GM18873 (cell line): Measurements from ENCODE around the gene ATXN7L1.

ENCODE experiments used
- ATAC-seq: cut with Tn5 transposase; IDR thresholded peaks from one replicate; pipeline ENCODE4 v1.9.1; 2021; ENCODE audit warnings: mild to moderate bottlenecking, moderate library complexity, moderate number of reproducible peaks; ENCODE audit not compliant: unreplicated experiment, low FRiP score

The ATXN7L1 gene

GRCh38 chr7:105638334-105638733 lies 238.1 kb downstream of the ATXN7L1 start:
- ATAC-seq: no peak

DNA sequence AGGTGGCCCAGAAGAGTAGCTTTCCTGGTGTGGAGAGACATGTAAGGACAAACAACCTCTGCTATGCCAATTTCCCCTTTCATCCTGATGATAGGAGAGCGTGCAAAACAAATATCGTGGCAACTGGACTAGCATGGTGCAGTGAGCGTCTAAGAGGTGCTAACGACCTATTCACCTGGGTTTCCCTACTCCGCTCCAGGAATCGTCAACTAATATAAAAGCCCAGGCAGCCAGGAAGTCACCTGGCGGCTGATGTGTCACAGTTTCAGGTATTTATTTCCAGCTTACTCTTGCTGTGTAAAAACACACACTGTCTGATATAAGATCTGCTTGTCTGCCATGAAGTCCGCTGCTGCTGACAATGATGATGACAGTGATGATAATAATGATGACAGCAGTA lies 238.6 kb downstream of the ATXN7L1 start:
- no peak for ATAC-seq

DNA sequence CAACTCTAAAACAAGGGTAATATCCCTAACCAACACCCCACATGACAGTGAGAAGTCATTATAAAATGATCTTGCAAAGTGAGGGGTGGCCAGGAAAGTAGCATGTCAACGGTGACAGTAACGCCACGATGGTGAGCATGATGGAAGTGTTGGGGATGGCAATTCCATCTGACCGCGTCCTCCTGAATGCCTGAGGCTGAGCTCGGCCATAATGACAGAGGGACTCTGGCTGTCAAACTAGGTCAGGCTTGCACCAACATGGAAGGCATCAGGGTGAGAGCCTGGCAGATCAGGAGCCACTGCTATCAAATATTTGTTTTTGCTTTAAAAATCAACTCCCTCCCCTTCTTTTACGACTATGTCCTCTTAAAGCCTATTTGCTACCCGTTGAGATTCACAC lies 239.4 kb downstream of the ATXN7L1 start:
- ATAC-seq: no peak

DNA sequence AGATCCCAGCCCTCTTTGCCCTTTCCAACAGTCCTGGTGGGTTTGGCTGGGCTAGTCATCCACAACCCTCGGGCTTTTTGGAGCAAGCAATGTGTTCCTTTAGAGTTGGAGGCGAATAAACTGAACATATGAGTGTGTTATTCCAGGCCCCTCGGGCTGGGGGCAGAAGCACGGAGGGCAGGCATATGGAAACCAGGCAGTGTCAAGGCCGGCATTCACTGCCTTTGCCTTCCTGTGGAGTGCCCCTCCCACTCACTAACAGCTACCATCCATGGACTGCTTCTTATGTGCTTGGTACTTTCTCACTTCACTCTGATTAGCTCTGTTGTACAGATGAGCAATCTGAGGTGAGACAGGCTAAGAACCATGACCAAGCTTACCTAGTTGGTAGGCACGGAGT lies 241.2 kb downstream of the ATXN7L1 start:
- ATAC-seq: no peak

GRCh38 chr7:105625986-105626385 lies 250.4 kb downstream of the ATXN7L1 start:
- no peak for ATAC-seq

DNA sequence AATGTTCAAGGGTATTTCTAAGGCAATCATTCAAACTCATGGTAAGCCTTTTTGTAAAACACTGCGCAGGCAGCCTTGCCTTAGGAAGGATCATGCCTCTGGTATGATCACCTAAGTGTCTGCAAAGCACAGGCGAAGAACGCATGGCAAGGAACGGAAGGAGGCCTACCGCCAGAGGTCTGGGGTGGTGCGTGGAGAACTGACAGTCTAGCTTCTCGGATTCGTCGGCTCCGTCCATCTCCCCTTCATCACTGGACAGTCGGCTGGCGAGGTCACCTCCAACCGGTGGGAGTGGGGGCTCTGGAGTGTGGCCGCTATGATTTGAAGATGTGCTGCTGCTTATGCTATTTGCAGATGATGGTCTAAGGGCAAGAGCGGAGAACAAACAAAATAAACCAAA lies 252.5 kb downstream of the ATXN7L1 start:
- no peak for ATAC-seq

GRCh38 chr7:105623378-105623777 lies 253.0 kb downstream of the ATXN7L1 start:
- no peak for ATAC-seq

DNA sequence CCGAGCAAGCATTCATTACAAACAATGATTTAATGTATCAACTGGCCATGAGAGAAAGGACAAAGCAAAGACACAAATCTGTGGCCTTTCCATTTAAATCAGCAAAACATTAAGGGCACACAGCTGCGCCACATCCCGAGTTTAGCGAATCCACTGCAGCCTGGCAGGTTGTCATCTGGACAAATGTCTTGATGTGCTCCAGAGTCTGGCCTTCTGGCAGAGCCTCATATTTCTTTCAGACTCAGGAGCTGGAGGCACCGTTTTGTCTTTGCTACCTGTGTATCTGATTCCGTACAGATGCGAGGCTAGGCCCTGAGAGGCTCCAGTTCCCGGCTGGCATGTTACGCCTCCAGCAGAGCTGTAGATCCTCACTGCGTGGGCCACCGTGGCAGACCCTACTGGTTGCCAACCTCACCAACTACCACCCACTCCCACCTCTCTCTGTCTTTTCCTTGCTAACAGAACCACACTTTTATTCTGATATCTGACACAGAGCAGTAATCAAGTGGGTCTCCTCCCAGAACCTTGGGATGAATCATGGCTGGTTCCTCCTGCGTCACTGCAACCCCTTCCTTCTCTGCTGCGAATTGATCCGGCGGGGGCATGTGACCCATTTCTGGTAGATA lies 254.2 kb downstream of the ATXN7L1 start:
- no peak for ATAC-seq

DNA sequence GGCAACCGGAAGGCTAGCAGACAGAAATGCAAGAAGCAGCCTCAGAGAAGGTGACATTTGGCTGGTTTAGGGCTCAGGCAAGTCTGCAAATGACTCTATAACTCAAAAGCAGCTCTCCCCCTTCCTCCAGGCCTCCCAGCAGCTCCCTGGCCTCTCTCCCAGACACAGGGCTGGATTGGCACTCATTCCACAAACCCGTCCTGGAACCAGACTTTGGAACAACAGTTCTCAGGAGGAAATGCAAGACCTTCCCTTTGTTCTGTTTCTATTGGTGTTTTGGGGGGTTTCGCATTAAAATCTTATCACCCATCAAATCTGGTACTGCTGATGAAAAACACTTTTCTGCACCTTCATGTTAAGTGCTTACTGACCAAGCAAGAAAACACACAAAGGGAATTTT lies 254.8 kb downstream of the ATXN7L1 start:
- no peak for ATAC-seq

- no peak for ATAC-seq
Observed at GRCh38 chr7:105621176-105621575, 255.2 kb downstream of the ATXN7L1 start.

DNA sequence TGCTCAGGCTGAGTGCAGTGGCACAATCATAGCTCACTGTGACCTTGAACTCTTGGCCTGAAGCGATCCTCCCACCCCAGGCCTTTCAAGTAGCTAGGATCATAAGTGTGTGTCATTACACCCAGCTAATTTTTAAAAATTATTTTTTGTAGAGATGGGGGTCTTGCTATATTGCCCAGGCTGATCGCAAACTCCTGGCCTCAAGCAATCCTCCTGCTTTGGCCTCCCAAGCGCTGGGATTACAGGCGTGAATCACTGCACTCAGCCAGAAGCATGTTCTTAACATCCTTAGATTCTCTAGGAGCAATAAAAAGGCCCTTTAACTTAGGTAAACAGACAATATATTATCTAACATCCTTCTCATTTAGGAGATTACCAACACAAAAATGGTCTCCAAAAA lies 256.8 kb downstream of the ATXN7L1 start:
- ATAC-seq: no peak

DNA sequence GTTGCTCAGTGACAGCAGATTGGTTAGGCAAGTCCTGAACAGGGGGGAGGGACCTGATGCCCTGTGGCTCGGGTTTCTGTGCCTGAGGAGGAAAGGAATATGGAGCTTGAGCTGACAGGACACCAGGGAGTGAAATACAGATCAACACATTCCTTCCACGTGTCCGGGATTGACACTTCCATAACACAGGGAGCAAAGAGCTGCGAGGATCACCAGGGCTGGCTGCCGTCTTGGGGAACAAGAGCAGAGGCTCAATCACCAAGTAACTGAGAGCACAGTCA lies 258.4 kb downstream of the ATXN7L1 start:
- ATAC-seq: no peak

DNA sequence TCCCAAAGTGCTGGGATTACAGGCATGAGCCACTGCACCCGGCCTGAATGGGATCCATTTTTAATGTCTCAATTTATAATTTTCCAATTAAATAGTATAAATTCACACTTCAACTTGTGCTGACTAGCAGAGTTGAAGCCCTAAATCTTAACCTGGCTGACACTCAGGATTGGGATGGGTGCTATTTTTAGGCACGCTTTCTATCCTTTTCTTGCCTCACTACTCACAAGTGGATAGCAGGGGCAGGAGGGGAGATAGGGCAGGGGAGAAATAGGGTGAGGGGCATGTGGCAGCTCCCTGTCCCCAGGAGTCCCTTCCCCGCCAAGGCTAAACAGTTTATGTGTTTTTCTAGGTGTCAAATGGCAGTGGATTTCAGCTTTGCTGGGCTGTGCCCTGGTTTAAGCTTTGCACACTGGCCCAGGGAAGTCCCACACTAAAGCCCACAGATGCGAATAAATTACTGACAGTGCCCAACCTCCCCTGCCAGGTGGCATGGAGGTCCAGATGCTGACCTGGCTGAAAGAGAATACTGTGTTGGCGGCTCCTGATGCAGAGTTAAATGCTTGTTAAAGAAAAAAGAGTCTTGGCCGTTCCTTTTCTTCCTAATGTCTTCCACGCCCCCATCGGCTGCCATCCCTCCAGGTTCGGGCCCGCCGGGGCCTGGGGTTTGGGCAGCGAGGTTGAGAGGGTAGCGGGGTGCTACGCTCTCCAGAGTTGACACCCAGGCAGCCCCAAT lies 259.0 kb downstream of the ATXN7L1 start:
- ATAC-seq: no peak

DNA sequence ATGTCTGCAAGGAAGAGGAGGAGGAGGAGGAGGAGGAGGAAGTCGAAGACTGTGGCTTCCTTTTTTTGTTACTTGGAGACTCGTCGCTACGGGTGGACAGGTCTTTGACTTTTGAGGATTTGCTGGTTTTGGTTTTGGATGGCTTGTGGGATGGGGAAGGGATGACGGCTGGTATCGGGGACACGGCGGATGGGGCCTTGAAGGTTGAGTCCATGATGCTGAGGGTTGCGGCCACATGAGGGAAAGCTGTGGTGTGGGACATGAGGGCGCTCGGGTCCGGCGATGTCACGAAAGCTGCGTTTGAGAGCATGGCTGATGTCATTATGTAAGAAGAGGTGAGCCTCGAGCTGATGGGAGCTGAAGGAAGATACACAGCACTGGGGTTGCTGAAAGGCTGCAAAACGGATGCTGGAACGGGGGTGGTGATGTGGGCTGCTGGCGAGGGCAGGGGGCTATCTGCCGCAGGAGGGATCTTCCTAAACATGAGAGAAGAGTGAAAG lies 262.0 kb downstream of the ATXN7L1 start:
- ATAC-seq: no peak

- ATAC-seq: no peak
Observed at GRCh38 chr7:105613611-105614330, 262.6 kb downstream of the ATXN7L1 start.

DNA sequence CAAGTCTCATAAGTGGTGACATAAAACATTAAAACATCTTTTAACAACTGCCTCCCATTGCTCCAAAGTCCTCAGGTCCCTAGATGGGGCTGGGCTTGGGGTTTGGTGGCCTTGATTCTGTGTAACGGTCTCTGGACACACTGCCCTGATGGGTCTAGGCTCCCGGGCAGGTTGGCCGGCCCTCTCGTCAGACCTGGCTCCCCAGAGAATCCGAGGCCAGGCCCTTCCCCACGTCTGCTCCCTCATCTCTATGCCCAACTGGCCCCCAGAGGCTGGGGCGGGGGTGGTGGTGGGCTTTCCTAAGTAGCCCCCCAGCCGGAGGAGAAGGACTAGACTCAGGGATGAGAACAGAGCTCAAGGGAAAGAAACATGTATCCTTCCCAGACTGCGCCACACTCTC lies 263.6 kb downstream of the ATXN7L1 start:
- ATAC-seq: no peak

DNA sequence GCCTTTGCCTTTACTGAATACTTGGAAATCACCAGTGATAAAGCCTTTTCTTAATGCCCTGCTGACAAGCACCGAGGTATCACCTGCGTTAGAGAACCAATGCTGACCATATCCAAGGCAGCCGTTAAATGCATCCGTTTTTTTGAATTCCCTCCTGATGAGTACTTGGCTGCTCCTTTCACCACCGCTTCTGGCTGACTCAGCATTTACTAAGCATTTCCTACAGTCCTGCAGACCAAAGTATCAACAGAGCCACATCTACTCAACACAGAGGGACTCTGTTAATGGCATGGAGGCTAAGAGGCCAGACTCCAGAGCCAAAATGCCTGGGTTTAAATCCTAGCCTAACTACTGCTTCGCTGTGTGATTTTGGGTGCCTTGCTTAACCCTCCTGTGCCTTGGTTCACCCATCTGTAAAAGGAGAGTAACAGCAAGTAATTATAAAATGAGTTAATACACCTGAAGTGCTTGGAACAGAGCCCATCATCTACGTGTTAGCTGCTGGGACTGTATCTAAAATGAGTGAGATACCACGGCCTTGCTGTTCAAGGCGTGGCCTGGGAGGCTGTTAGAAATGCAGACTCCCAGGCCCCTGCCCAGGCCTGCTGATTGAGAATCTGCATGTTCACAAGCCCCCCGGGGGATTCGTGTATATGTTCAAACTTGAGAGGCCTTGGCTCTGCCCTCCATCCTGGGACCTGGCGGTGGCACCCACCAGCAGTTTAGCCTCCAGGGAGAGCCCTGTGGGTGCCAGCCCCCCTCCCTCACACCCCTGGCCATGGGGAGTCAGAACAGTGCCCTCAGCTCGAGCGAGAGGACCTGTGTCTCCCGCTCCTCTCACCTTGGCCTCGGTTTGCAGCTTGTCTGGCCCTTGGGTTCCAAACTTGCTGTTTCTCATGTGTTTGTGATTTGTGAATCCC lies 264.3 kb downstream of the ATXN7L1 start:
- ATAC-seq: no peak

DNA sequence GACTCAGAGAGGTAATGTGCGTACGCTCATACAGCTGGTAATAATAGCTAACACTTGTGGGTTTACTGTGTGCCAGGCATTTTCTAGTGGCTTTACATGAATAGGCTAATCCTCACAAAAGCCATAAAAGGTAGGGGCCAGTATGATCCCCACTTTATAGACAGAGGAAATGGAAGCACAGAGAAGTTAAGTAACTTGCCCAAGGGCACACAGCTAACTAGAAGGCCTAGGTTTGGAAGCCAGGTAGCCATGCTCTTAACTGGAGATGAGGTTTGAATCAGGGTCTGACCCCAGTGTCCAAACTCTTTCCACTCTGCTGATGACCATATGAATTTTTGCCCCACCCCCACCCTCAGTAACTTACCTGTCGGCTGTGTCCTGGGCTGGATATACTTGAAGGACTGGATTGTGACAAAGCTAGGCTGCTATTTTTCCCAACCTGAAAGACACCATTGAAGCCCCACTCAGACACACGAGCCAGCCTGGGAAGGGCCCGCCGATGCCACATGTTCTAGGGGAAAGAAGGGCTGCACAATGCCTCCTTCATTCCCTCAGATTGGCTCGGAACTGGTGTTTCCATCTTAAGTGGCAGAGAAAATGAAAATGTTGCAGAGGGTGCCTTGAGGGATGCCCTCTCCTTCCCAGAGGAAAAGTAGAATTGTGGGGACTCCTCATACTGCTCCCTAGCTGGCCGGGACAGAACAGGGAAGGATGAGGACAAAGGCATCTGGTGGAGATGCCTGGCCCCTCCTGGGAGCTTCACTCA lies 266.1 kb downstream of the ATXN7L1 start:
- no peak for ATAC-seq

GRCh38 chr7:105602325-105603305 lies 273.8 kb downstream of the ATXN7L1 start:
- ATAC-seq: no peak
